GM19351 (cell line): ENCODE results near the gene THRB.

Source experiments
- ATAC-seq: cut with Tn5 transposase; IDR thresholded peaks from one replicate; pipeline ENCODE4 v1.9.1; 2021; ENCODE audit warnings: mild to moderate bottlenecking, moderate library complexity; ENCODE audit not compliant: unreplicated experiment

THRB gene

GRCh38 chr3:24513463-24513862, 18.8 kb upstream of the THRB start:
- ATAC-seq: no peak

DNA sequence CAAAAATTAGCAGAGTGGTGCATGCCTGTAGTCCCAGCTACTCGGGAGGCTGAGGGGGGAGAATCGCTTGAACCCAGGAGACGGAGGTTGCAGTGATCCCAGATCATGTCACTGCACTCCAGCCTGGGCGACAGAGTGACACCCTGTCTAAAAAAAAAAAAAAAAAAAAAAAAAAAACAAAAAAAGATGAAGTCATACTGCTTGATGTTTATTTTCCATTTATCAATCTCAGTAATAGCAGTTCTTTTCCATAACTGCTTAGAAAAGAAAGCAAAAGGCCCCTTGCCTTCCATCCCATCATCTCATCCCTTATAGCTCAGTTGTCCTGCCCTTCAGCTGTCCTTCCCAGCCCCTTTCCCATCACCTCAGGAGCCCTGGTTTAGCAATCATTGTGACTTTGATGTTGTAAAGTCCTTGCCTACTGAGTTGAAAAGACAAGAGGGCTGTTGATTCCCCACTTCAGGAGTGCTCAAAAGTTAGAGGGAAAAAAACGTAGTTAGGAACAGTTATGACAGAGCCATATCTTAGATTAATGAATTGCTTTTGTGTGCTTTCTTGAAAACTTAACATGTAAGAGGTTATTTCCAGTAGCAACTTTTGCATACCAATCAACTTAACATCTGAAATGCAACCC, 18.0 kb upstream of the THRB start:
- ATAC-seq: no peak

DNA sequence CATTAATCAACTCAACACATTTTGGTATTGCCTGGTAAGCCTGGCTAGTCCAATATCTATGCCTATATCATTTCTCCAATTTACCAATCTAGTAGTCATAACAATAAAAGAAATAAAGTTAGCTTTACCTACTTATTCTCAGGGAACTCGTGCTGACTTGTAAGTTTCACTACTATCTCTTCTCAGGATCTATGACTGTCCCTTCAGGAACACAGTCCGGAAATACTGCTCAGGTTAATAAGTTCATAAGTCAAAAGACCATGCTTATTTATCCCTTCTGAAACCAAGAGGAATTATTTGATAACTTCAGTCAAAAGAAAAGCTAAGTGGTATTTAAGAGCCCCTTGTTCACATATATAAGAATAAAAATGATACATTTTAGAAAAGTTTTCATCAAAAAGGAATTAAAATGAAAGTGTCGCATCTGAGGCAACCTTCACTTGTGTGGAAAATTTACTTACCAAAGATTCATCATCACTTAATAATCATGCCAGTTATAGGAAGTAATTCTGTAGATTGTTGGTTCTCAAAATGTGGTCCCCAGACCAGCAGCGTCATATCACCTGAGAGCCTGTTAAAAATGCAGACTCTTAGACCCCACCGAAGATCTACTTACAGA, 15.5 kb upstream of the THRB start:
- no peak for ATAC-seq

- ATAC-seq: no peak
These were observed 13.8 kb upstream of the THRB start for GRCh38 chr3:24508423-24508839.

DNA sequence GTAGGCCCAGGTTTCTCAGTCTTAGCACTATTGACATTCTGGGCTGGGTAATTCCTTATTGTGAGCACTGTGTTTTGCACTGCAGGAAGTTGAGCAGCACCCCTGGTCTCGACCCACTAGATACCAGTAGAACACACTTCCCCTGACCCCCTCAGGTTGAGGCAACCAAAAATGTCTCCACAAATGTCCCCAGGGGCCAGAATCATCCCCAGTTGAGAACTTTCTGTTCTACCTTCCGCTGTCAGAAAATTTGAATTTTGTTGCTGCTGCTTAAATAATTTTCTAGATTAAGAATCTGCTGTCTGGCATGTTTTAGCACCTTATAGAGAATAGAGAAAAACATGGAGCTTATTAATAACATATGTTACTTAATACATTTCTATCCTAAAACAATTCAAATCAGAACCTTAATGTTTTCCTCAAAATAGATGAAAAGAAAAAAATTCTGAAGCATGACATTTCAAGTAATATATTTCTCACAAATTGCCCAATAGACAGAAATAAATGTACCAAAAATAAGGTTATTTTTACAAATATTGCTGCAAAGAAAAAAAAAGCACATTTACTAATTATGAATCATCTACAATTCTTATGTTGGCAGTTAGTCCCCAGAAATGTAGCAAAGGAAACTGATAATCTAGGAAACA, 13.2 kb upstream of the THRB start:
- ATAC-seq: no peak

- ATAC-seq: no peak
These were observed 12.5 kb upstream of the THRB start for GRCh38 chr3:24506966-24507775.

DNA sequence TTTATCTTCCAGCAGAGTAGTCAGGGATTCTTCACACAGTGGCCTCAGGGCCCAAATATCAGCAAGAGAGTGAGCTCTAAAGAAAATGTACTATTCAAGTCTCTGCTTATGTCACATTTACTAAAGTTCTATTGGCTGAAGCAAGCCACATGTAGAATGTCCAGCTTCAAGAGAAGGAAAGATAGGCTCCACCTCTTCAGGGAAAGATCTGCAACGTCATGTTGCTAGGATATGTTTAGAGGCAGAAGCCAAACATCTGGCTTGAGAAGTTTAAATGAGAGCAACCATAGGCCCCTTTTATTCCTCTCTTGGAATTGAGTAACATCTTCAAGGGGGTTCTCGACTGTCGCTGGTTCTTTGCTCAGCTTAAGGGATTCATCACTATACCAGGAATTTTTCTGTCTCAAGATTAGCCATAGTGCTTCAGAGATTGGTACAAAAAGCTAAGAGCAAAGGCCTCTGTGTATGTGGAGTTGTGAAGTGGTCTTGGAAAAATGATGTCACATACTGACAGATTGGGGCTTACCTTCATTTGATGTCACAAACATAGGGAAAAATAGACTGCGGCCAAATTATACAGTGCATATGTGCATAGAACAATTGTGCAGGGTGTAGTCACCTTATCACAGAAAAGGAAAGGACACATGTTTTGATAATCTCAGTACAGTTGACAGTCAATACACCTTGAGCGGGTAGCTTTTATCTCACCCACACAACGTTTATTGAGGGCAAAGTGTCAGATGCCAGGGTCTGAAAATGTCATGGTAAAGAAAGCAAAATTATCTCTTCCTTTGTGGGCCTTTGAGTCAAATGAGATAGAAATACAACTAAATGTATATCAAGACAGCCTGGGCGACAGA, 11.3 kb upstream of the THRB start:
- no peak for ATAC-seq

- no peak for ATAC-seq
These were observed 10.1 kb upstream of the THRB start for GRCh38 chr3:24504772-24505171.

- ATAC-seq: peak; percentile 93
These were observed 9.0 kb upstream of the THRB start for GRCh38 chr3:24503616-24504113.

GRCh38 chr3:24502690-24503089, 8.0 kb upstream of the THRB start:
- no peak for ATAC-seq

DNA sequence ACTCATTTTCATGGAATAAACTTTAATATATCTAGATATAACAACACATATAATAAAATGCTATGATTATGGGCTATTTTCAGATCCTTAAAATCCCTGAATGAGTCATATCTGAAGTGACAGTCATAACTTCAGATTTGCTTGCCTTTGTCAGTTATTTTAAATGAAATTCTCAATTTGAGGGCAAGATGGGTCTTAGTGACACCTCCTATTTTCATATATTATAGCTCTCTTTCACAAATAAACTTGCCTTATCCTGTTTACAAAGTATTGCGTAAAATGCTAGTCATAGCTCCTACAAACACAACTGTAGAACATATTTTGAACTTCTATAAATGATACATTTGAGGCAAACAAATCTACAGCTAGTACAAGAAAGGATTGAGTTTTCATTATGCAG, 6.2 kb upstream of the THRB start:
- no peak for ATAC-seq

DNA sequence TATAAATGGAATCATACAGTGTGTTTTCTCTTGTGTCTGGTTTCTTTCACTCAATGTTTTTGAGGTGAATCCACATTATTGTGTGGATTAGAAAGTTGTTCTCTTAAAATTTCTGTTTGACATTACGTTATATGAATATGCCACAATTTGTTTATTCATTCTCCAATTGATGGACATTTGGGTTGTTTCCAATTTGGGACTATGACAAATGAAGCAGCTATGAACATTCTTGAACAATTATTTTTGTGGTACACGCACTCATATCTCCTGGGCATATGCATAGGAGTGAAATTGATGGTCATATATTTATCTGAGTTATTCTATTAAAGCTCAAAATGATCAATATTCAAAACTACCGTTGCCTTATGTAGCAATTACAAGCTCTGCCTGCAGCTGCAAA, 5.3 kb upstream of the THRB start:
- ATAC-seq: no peak

- no peak for ATAC-seq
These were observed 4.1 kb upstream of the THRB start for GRCh38 chr3:24498796-24499195.

DNA sequence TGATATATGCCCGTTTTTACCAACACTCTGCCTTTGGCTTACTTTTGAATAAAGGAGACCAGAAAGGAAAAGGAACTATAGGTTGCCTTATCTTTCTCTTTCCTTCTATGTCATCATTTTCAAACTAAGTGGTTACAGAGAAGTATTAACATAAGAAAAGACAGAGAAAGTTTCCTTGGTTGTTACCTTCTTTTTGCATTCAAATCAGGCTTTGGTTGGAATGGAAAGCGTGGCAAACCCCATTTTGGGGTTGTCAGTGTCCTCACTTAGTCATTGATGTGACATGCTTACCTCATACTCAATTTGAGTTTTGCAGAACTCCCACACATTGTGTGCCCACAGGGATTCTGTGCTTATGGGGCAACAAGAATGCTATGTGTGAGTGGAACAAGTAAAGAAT, 3.7 kb upstream of the THRB start:
- ATAC-seq: no peak

DNA sequence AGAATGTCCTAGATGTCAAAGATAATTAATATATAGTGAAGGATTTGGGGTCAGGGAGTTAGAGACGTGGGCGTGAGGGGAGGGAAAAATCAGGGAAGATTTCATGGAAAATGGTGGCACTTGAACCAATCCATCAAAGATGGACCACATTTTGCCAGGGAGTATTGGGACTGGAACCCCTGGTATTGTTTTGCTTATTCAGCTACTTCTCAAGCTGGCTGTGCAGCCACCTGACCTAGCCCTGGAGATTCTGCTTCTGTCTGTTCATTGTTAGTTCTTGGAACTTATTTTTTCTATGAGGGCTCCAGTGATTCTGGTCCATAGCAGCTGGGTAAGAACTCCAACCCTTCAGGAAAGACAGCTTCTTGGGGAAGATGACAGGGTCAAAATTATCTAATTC, 3.3 kb upstream of the THRB start:
- no peak for ATAC-seq

DNA sequence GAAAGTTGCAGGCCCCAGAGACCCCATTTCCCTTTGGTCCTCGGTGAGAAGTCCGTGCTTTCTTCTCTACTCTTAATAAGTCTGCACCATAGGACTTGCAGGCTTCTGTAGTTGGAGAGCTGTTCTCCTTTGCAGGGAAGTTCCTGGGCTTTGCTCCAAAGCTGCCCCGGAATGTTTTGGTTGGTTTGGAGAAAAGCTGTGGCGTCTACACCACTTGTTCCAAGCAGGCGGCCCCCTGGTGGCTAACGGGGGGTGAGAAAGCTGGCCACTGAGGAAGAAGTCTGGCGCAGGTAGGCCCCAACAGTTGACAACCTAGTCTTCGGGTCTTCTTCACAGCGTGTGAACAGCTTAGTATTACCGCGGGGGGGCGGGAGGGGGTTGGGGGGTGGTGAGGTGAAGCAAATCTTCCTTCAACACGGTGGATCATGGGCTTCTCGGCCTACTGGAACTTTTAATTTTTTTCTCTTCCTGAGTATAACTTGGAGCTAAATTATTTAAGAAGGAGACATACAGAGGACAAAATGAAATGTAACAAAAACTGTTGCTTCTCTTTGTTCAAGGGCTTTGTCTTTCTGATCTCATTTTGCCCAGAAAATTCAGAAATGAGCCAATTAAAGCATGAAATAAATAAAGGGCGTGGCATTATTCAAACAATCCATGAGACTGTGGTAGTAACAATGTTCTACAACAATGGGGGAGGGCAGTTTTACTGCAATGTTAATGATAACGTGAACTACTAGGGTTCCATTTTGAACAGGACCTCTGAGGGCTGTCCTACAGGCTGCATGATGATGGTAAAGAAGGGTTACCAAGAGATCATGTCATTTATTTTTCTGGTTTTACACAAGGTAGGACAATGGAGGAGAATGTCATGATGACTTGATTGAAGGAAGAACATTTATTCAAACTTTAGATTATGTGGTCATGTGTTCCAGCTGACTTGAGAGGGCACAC, 2.2 kb upstream of the THRB start:
- ATAC-seq: no peak

DNA sequence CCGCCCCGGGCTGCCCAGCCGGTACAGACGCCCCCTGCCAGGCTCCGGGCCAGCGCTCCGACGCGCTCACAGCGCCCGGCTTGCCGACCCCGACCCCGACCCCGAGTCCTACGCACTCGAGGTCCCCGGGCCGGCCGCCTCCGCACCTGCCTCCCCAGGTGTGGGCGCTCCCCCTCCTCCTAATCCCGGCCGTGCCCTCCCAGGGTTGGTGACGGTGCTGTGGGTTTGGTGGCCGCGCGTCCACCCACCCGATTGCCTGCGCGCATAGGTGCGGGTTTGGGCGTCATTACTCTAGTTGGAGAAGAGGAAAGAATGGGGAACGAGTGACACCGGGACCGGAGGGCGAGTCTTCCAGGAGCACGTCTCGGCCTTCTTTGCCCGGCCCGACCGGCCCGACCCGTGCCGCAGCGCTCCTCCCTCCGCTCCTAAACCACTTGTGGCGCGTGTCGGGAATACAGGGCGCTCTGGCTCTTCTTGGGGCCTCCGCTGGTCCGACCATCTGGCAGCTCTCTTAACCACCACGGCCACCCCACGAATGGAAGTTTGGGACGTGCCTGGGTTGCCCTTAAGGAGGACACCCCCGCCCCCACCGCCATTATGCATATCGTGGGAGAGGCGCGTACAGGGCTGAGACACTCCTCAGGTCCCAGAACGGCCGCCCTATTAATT, 810 bp upstream of the THRB start:
- ATAC-seq: no peak

DNA sequence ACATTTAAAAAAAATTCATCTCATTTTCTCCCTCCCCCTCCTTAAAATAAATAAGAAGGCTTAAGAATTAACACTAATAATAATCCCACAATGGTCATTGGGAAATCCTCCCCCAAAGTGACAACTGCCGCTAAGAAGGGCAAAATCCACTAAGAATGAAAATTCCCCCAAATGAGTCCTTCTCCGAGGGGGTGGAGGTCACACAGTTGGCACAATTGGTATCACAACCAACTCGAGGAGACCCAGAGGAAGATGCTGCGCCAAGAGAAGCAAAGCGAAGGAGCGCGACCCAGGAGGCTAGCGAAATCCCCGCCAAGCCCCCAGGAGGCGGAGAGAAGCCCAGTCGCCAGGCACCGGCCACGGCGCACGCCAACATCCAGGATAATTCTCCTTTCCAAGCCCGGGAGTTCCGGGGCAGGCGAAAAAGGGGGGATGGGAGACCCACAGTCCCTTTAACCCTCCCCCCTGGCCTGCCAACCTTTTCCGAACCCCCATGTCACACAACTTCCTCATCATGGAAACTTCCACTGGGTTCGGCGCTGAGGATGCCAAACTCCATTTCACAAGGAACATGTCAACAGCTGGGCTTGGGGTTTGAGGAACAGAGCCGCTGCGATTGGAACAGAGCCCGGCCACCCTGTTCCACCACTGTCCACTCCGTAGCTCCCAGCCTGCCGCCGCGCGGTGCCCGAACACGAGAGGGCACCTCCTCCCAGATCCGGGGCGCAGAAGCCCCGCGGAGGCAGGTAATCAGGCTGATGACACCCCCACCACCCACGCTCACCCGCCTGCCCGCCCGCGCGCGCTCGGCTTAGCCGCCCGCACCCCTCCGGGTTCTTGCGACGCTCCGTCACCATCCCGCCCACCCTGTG, 668 bp downstream of the THRB start:
- ATAC-seq: no peak
